ENCODE results near the gene CCL22.
"Not testable (repeated sequence)": the region's sequence is repeated elsewhere in the genome, so short reads cannot be mapped to it uniquely, and the experiment has no call there.

CCL22 gene

DNA sequence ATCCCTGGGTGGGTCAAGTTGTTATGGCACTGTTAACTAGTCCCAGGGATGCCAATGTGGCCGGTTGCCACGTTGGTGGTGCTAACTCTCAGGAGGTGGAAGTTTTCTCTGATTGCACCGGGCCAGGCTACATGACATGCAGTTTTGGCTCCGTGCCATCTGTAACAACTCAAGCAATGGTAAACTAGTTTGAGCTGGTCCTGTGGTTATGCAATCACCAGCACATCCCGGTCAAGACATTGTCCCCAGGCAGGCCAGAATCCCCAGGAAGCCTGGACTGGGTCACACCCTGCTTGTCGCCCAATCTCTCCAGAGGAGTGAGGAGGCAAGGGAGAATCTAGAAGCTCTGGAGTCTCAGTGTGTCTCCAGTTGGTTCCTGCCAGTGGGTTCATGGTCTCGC lies 35.9 kb downstream of the CCL22 start:
- DNase-seq (ENCODE audit: low spot score): no peak

DNA sequence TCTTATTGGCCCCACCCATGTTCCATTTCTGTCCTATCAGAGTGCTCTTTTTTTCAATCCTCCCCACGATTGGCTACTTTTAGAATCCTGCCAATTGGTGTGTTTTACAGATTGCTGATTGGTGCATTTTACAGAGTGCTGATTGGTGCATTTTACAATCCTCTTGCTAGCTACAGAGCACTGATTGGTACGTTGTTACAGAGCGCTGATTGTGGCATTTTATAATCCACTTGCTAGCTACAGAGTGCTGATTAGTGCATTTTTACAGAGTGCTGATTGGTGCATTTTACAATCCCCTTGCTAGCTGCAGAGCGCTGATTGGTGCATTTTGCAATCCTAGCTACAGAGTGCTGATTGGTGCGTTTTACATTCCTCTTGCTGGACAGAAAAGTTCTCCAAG lies 36.4 kb downstream of the CCL22 start:
- no peak for DNase-seq (ENCODE audit: low spot score)

- no peak for DNase-seq (ENCODE audit: low spot score)
Measured at GRCh38 chr16:57396786-57397185, 38.2 kb downstream of the CCL22 start.

GRCh38 chr16:57397493-57397892 lies 38.9 kb downstream of the CCL22 start:
- DNase-seq (ENCODE audit: low spot score): not testable (repeated sequence)

- no peak for DNase-seq (ENCODE audit: low spot score)
Measured at GRCh38 chr16:57401943-57402640, 43.5 kb downstream of the CCL22 start.

DNA sequence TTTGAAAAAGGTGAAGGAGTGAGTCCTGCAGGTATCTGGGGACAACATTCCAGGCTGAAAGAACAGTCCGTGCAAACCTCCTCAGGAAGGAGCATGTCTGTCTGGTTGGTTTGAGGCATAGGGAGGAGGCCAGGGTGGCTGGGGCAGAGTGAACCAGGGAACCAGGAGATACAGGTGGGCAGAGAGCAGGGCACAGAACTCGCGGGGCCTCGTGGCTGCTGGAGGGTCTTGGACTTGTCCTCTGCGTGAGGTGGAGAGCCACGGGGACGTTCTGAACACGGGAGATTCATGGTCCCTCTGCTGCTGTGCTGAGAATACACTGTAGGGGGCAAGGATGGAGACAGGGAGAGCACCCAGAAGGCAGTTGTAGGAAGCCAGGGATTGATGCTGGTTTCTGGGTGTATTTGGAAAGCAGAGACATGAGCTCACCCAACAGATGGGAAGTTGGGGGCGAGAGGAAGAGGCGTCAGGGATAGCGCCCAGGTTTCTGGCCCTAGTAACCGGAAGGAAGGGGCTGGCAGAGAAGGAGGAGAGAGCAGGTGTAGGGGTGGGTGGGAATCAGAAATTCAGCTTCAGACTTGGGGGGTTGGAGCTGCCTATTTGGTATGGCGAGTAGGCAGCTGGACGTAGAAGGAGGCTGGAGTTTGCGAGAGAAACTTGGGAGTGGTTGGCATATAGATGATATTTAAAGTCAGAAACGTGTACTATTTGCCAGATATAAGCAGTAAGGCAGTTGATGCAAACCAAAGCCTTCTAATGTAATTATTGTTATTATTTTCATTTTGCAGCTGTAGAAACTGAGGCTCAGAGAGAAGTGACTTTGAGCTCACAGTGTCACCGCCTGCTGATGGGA lies 45.6 kb downstream of the CCL22 start, which contains the start of gene CCL17:
CCL17 (plus strand) TSS at position 803 of the 853 bp plus-strand sequence. CDS start 9,166 bp downstream, outside the sequence.
- DNase-seq (ENCODE audit: low spot score): no peak

- DNase-seq (ENCODE audit: low spot score): no peak
Measured at GRCh38 chr16:57405097-57405496, 46.5 kb downstream of the CCL22 start.

DNA sequence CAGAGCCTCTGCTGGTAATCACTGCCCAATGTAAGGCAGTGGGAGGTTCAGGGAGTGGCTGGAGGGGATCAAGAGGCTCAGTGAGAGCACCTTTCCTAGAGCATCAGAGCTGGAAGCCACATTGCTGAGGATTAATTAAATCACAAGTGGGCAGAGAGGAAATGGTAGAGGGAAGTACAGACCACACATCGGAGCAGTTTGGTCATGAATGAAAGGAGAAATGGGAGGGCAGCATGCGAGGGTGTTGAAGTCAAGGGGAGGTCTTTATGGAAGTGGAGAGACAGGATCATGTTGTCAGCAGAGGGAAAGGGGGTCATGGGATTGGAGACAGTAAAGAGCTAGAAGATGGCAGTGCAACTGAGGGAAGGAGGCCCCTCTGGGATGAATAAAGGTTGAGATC lies 48.3 kb downstream of the CCL22 start:
- no peak for DNase-seq (ENCODE audit: low spot score)

GRCh38 chr16:57407521-57408353 lies 49.2 kb downstream of the CCL22 start:
- no peak for DNase-seq (ENCODE audit: low spot score)

DNA sequence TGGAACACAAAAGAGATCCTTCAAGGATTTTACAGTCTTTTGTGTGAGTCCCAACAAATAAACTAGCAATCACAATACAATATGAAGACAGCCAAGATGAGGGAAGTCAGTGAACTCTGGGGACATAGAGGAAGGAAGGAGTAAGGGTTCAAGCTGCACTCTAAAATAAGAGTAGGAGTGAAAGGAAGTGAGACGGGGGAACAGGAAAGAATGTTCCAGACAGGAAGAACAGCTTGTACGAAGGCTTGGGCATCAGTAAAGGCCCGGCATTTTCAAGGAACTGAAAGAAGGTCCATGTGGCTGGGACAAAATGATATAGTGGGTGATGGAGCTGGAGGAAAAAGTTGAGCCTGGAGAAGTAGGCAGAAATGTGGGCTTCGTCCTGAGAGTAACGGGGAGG lies 50.5 kb downstream of the CCL22 start:
- DNase-seq (ENCODE audit: low spot score): no peak

DNA sequence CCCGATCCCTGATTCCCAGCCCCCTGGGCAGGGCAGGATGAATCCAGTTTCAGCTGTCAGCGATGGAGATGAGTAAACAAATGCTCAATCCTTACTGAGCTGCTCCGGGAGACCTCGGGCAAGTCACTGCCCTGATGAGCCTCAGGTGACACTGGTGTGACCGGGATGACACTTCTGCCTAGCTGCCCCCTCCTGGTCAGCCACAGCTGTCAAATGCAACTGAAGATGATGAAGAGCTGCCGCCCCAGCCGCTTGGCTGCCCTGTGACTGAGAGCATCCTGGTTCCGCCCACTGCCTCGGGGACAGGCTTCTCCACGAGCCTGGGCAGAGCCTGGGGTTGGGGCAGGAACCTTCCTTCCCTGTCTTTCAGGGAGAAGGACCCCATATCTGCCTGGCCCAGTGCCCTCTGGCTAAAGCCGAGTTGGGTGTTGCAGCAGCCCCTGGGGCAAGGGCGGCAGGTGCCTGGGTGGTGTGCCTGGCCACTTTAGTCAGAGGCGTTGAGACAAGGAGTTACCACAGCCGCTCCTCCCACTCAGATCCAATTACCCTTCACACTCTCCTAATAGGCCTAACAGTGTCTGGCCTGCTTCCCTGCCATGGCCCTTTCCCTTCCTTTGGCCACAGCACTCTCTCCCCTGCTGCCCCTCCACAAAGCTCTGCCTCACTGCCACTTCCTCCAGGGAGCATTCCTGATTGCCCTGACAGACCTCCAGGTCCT lies 51.4 kb downstream of the CCL22 start:
- DNase-seq (ENCODE audit: low spot score): no peak

GRCh38 chr16:57411362-57411976 lies 52.9 kb downstream of the CCL22 start:
- no peak for DNase-seq (ENCODE audit: low spot score)

GRCh38 chr16:57412584-57412983 lies 54.0 kb downstream of the CCL22 start:
- no peak for DNase-seq (ENCODE audit: low spot score)

DNA sequence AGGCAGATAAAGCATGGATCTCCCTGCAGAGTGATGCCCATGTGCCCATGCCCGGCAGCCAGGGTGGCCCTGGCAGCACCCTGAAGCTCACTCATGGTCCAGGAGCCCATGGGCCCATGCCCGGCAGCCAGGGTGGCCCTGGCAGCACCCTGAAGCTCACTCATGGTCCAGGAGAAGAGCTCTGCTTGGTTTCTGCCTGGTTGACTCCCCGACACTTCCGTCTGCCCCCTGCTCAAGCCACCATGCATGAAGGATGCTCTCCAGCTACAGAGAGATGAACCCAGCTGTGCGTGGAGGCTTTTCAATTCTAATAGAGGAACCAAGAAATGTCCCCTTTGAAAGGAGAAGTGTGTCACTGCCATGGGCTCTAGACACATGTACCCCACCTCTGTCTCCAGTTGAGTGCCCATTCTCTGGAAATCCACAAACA lies 54.7 kb downstream of the CCL22 start:
- no peak for DNase-seq (ENCODE audit: low spot score)

- DNase-seq (ENCODE audit: low spot score): no peak
Measured at GRCh38 chr16:57413733-57414132, 55.1 kb downstream of the CCL22 start.

All from CD4-positive, alpha-beta T cell treated with Interleukin-6 at 100 ng/mL for 8 hours (primary cell).